Measurements from ENCODE around the gene DIP2A.

GRCh38 chr21:46527801-46528200, 69.1 kb downstream of the DIP2A start:
- no peak for TF ChIP-seq CTCF (conservative IDR thresholded peaks at IDR 0.05)
- no peak for TF ChIP-seq ZFX (IDR thresholded peaks at IDR 0.05)

Measured in C4-2B (cell line).